ENCODE data around the gene NFYC.
A peak's percentile ranks its signal among the peaks of the same experiment; 100 is the strongest.

NFYC gene

DNA sequence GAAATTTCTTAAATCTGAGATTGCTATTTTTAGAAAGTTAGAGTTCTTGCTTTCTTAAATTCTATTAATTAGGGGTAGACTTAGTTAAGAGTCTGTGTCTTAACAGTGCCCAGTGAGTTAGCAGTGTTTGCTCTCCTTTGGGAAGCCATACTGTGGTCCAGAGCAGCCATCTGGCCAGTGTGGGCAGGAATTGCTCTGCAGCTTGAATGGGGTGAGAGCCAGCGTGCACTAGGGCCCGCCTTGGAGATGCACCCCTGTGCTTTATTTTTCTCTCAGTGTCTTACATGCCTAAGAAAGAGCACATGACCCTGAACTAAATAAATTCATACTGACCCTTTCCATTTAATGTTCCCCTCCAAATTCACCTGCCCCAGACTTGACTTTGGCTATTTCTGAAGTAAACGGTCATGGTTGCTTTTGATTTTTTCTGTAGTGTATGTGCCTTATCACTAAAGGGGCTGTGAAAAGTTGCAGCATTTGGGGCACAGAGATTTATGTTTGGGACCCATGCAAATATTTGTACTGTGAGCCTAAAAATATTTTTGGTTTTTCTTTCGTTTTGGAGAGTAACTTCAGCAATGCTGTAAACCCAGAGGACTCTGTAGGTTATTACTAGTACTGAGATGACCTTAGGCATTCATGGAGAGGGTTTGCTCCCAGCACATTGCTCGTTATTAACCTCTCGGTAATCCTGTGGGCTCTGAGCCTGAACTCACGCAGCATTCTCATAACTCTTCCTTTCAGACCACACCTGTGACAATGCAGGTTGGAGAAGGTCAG lies 70.8 kb downstream of the NFYC start:
- no peak for DNase-seq

GRCh38 chr1:40763742-40764532 lies 72.4 kb downstream of the NFYC start:
- DNase-seq = no peak

DNA sequence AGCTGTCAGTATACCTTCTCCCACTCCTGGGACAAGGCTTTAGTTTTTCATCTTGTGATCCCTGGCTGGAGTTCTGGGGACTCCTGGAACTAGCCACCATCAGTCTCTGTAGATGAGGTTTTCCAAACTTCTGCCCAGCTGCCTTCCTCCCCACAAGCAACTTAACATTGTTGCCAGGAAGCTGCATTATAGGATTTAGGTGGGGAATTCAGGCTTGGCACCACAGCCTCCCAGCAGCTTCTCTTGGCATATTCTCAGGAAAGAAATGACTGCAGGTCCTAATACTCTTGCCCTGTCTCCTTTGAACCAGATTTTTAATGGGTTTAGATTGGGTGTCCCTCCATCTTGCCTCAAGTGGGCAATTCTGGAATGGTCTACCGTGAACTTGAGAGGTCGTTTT lies 73.5 kb downstream of the NFYC start:
- no peak for DNase-seq

DNA sequence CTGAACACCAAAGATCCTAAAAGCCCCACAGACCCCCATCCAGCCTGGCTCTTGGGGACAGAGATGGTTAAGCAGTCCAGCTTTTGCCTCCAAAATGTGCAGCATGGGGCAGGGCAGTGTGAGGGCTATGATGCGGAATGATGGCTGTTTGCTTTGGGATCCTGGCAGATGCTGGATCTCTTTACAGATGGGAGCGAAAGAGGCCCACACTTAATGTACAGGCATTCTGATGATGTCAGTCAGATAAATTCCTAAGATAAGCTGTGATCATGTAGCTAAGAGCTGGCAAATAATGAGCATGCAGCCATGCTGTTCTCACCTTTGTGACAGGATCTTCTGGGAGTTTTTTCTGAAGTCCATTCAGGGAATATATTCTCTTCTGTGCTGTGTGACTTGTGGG lies 74.5 kb downstream of the NFYC start:
- no peak for DNase-seq

DNA sequence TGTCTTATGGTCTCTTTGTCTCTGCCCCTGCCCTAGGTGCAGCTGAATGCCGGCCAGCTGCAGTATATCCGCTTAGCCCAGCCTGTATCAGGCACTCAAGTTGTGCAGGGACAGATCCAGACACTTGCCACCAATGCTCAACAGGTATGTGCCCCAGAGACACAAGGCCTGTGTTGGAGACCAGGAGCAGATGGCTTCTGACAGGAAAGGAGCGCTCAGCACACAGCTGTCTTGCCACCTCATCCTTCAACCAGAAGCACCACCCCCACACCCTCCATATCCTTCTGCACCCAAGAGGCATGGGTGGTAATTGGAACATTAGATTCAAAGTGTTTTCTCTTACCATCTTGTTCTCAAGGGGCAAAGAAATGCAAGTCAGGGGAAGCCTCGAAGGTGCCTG lies 75.1 kb downstream of the NFYC start:
- no peak for DNase-seq

GRCh38 chr1:40768146-40768990 lies 76.9 kb downstream of the NFYC start:
- no peak for DNase-seq

DNA sequence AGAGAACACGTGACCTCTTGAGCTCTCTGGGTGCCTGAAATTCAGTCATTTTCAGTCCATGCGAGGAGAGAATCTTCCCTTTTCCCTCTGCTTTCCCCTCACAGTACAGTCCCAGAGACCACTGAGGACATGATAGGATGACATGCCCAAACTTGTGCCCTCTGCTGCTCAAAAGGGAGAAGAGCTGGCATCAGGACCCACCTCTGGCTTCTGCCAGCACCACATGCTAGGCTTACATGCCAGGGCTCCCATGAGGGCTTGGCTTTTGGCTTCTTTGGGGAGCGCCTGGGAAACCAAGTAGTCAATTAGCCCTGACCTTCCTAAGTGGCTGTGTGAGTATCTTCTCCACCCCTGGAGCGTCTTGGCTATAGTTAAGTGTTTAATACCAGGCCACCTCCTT lies 78.3 kb downstream of the NFYC start:
- DNase-seq = no peak

GRCh38 chr1:40770296-40771070 lies 79.0 kb downstream of the NFYC start:
- DNase-seq = no peak

DNA sequence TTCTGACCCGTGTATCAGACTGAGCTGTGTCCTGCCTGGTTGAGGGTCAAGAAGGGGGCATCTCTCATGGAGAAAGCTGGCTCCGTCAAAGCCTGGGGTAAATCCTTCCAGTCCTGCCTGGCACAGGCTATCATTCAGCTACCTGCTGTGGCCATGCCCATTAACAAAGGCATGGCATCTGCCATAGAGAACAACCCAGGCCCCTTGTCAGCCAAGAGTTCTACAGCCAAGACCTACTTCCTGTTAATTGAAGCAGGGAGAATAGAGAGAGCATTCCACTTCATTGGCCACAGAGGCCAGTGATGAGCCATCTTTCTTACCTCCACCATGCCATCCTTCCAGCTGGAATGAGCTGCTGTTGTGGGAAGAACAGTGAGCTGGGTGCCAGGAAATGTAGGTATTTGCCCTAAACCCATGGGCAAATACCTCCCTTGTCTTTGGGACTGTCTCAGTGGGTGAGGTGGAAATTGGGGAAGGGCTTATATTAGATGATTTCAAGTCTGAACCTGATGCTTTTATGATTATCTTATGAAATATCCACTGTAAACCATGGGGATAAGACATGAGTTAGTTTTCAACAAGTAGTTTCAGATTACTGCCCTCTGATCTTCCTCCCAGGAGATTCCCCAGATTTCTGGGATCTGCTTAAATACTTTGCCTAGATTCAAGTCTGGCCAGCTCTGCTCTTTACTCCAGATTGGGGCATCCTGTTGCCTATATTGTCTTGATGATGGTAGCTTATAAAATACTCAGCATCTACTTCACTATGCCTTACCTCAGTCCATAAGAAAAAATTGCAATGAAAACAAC lies 80.8 kb downstream of the NFYC start:
- DNase-seq = no peak

DNA sequence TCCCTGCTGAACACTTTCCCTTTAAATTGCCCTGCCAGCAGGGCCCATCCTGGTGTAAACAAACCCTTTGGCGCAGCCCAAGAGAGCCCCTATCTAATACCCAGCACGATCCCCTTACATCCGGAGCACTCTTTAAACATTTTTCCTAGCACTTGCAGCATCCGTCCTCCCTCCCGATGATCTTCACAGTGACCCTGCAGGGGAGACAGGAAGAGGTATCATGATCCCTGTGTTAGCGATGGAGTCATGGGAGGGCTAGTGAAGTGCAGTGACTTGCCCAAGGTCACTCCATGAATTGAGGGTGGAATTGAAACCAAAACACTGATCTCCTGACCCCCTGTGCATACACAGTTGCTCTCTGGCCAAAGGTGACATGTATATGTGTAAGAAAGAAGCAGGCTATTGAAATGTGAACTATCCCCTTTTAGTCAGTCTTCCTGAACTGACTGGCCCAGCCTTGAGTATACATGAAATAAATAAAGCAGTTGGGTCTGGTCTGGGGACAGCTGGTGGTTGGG lies 82.3 kb downstream of the NFYC start:
- DNase-seq = no peak

DNA sequence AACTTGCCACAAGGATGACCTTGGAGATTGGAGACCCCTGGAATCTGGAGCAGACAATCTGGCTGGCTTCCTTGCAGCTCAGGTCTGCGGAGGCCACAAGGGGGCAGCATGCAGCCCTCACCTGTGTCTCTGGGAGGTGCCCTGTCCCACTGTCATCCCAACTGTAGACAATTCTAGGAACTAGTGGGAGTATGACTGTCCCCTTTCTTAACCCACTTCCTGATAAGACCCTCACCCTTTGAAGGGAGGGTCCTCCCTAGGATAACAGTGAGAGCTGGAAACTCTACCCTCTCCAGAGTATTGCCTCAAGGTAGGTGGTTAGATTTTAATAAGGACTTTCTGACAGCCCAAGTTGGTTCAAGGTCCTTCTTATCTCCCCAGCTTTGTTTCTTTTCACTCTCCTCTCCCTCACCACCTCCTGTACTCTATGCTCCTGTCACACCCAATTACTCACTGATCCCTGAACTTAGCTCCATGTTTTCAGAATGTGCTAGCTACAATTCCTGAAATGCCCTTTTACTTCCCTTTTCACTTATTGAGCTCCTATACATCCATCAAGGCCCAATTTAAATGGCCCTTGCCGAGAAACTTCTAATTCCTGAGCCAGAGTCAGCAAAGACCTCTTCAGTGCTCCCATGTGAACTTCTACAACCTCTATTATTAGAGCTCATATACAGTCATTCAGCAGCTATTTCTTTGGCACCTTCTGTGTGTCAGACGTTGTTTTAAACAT lies 82.9 kb downstream of the NFYC start:
- DNase-seq = peak; percentile 55

DNA sequence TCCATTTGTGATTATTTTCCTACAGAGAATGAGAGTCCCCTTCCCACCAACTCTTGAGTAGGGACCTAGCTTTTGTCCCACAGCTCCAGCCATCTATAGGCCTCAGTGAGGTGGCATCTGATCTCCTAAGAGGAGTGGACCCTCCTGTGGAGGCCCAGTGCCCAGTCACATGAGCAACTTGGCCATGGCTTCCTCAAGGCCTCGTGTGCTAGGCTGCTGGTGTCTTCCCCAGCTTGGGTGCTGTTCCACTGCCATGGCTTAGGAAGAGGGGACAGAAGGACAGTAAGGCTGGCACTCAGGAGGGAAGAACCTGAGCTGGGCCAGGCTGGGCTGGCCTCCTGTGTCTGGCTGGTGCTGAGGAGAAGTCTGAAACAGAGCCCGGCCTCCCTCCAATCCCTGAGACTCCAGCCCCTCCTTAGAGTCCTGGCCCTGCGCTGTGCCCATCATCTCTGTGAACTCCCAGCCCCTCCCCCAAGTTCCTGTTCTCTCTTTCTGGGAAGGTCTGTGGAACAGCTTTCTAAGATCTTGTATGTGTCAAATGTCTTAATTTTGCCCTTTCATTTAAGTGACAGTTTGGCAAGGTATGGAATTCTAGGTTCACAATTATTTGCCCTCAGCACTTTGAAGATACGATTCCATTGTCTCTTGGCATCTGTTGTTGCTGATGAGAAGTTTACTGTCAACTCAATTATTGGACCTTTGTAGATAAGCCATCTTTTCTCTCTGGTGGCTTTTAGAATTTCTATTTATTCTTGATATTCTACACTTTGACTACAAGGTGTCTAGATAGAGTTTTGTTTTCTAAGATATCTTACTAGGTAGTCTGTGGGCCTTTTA lies 85.0 kb downstream of the NFYC start:
- DNase-seq = no peak

DNA sequence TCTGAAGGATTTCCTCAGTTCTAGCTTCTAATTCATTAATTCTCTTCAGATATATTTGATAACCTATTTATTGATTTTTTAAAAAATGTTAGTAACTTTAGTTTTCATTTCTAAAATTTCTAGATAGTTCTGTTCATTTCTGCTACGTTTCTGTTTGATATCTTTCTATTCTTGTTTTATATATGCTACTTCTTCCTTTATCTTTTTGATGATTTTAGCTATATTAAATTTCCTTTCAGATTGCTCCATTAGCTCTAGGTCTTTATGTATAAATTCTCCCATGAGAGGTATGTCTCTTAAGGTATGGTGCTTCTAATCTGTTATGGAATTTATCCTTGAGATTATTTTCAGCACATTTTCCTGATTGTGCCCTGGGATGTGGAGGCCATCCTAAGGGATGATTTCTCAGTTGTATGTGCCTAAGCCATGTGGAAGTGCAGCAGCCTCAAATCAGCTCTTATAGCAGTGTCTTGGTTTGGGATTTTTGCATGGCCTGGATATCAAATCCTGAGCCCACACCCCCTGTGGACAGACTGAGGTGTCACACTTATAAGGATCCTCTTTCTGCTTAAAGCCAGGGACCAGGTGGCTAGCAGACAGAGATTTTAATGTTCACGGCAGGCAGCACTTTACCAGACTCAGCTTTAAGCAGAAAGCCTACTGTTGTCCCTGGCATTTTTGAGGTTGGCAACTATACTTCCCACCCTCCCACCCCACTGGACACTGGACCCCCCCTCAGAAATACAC lies 85.9 kb downstream of the NFYC start:
- no peak for DNase-seq

DNA sequence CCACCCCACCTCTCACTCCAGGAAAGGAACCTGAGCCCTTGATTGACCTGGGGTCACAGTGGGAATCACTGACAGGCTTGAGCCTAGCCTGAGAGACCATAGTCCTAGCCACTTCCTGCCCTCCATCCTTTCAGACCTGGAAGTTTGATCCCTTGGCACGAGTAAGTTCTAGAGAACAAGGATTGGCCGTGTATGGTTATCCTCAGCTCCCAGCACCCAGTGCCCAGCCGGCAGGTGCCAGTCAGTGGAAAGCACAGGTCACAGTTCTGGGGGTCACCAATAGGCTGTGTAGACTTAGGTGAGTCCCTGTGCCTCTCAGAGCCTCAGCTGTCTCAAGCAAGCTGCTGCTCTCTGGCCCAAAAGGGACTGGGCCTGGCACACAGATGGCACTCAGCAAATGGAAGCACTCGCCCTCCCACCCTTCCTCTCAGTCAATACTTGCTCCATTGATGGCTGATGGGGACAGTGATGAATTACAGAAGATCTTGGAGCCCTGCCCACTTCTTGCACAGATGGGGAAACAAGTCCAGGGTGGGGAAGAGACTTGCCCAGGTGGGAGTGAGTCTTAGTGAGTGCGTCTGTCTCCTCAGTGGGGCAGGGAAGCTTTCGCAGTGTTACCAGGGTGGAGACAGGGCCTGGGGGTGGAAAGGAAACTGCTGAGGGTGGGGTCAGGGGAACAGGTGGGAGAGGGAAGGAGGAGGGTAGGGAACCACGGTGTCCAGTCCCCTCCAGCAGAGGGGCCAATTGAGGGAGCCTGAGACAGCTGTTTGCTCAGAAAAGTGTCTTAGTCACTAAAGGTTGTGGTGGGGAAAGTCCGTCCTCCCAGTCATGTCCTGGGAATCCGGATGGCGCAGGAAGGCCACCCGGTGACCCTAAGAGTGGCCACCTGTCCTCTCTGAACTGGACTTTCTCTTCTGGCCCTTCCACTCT lies 89.4 kb downstream of the NFYC start:
- DNase-seq = no peak

GRCh38 chr1:40781608-40781971 lies 90.1 kb downstream of the NFYC start:
- DNase-seq = no peak

DNA sequence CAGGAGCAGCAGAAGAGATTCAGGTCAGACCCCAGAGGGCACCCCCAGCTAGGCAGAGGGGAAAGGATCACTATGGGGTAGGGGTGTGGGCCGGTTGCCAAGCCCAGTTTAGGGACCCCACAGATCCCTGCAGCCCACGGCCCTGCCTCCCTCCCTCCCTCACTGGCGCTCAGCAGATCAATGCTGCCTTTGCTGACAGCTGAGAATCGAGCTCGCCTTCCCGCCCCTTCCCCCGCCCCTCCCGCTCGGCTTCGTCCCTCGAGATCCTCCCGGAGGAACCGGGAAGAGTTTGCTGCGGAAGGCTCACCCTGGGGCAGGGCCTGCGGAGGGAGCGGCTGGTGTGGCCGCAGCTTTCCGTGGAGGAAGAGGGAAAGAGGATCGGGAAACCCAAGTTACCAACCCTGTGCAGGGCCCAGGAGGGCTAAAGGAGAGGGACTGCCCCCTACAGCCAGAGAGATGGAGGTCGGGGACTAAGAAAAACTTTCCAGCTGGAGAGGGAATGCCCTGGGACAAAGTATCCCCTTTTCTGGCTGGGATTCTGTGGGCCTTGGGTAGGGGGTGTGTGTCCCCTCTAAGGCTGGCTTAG lies 91.0 kb downstream of the NFYC start:
- DNase-seq = no peak
